Activated CD8-positive, alpha-beta memory T cell treated with anti-CD3 and anti-CD28 coated beads, Interleukin-2, amount 50 U/mL, for 24 hours (primary cell): ENCODE measurements around the gene PKP1.

Experiments
- DNase-seq: peaks from one replicate; pipeline ENCODE4 v3.0.0-alpha.2; 2020; ENCODE audit errors: extremely low read depth

The PKP1 gene

GRCh38 chr1:201328576-201328975 is 45.3 kb downstream of the PKP1 start:
- DNase-seq: no peak

- DNase-seq: no peak
Observed at GRCh38 chr1:201329286-201329685, 46.0 kb downstream of the PKP1 start.

GRCh38 chr1:201329801-201330200 is 46.5 kb downstream of the PKP1 start:
- no peak for DNase-seq

GRCh38 chr1:201330541-201330940 is 47.2 kb downstream of the PKP1 start:
- no peak for DNase-seq

GRCh38 chr1:201331166-201331565 is 47.9 kb downstream of the PKP1 start:
- no peak for DNase-seq

- no peak for DNase-seq
Observed at GRCh38 chr1:201332021-201332420, 48.7 kb downstream of the PKP1 start.

GRCh38 chr1:201332616-201333335 is 49.5 kb downstream of the PKP1 start:
- DNase-seq: no peak

GRCh38 chr1:201334325-201335173 is 51.2 kb downstream of the PKP1 start:
- DNase-seq: no peak

- DNase-seq: no peak
Observed at GRCh38 chr1:201335174-201335870, 52.0 kb downstream of the PKP1 start.

GRCh38 chr1:201335901-201336300 is 52.6 kb downstream of the PKP1 start:
- DNase-seq: no peak

GRCh38 chr1:201336711-201337450 is 53.6 kb downstream of the PKP1 start:
- no peak for DNase-seq

GRCh38 chr1:201341377-201341776 is 58.1 kb downstream of the PKP1 start:
- no peak for DNase-seq

- DNase-seq: no peak
Observed at GRCh38 chr1:201344206-201345080, 61.1 kb downstream of the PKP1 start.

- no peak for DNase-seq
Observed at GRCh38 chr1:201345081-201345355, 61.7 kb downstream of the PKP1 start.

- no peak for DNase-seq
Observed at GRCh38 chr1:201346337-201346939, 63.1 kb downstream of the PKP1 start.

- no peak for DNase-seq
Observed at GRCh38 chr1:201346987-201347386, 63.7 kb downstream of the PKP1 start.

- DNase-seq: no peak
Observed at GRCh38 chr1:201347498-201348210, 64.3 kb downstream of the PKP1 start.

GRCh38 chr1:201348211-201348566 is 64.9 kb downstream of the PKP1 start:
- DNase-seq: no peak

- no peak for DNase-seq
Observed at GRCh38 chr1:201349092-201349491, 65.8 kb downstream of the PKP1 start.

GRCh38 chr1:201350361-201350725 is 67.0 kb downstream of the PKP1 start:
- no peak for DNase-seq
